Endothelial cell of umbilical vein (primary cell): Measurements from ENCODE around the gene HS3ST3B1. TPM values are rescaled to one million over a fixed set of nuclear protein-coding genes. Genes with fewer than 3 reads are reported as not detected.

Source experiments
- BruUV-seq: library from RNA; stranded (reverse); fragments of 400-500 nt; replicated peaks from 2 replicates; lab custom pipeline; 2021; lab: Mats Ljungman, UMichigan
- CTCF ChIA-PET: fragments of 300-600, 350-600 bp; sonication (Branson Sonifier 250); formaldehyde crosslinking; loops from one replicate; lab custom pipeline; 2021; ENCODE audit warnings: antibody characterized with exemption, inconsistent platforms; lab: Charles Lee
- POLR2A ChIA-PET: fragments of 300-600, 350-600 bp; sonication (Branson Sonifier 250); formaldehyde crosslinking; loops from one replicate; lab custom pipeline; 2021; ENCODE audit warnings: antibody characterized with exemption, inconsistent platforms; lab: Charles Lee
- DNase-seq: peaks from one replicate; pipeline ENCODE4 v3.0.0-alpha.2; 2011; ENCODE audit warnings: low read depth, low spot score
- FAIRE-seq: peaks from 2 replicates; lab custom pipeline; 2011; peaks lifted over from hg19 to GRCh38; lab: Jason Lieb, UNC
- H2AFZ ChIP-seq: 2 replicates; pipeline ENCODE4 v1.6.0; 2012; ENCODE audit warnings: low read depth, low read length, control low read depth, inconsistent platforms
- H3K27ac ChIP-seq: 2 replicates; pipeline ENCODE4 v1.5.1; 2011; ENCODE audit warnings: low read depth, mild to moderate bottlenecking, control low read depth, low read length, moderate library complexity; ENCODE audit not compliant: insufficient read depth
- H3K27me3 ChIP-seq, 2 experiments: 2 replicates each; pipeline versions ENCODE4 v1.6.0 to v1.6.1; 2011; ENCODE audit warnings: low read length in 2 of 2, mixed read lengths in 1 of 2; ENCODE audit not compliant: control insufficient read depth in 2 of 2, insufficient read depth in 2 of 2
- H3K36me3 ChIP-seq, 2 experiments: 2 replicates in 1 of 2; 3 replicates in 1 of 2; pipeline ENCODE4 v1.5.1; 2011; ENCODE audit warnings: low read length in 2 of 2, mild to moderate bottlenecking in 1 of 2, moderate library complexity in 1 of 2; ENCODE audit not compliant: control insufficient read depth in 2 of 2, insufficient read depth in 2 of 2; ENCODE audit errors: extremely low read depth in 1 of 2
- H3K4me1 ChIP-seq: 3 replicates; pipeline ENCODE4 v1.5.1; 2011; ENCODE audit warnings: mild to moderate bottlenecking, low read length; ENCODE audit not compliant: control insufficient read depth, insufficient read depth; ENCODE audit errors: extremely low read depth
- H3K4me2 ChIP-seq: 2 replicates; pipeline ENCODE4 v1.6.1; 2011; ENCODE audit warnings: low read length, control low read depth, mixed read lengths; ENCODE audit not compliant: insufficient read depth
- H3K4me3 ChIP-seq, 3 experiments: fragments of 200-600 bp in 1 of 3; sonication (generic), shearing (Covaris generic) in 1 of 3; replicated peaks in 1 of 3; 2 replicates each; pipeline ENCODE4 v1.5.1; 2011 to 2016; ENCODE audit warnings: control low read depth in 3 of 3, low read length in 3 of 3, mild to moderate bottlenecking in 2 of 3, inconsistent platforms in 1 of 3, low read depth in 1 of 3, moderate library complexity in 1 of 3; ENCODE audit not compliant: insufficient read depth in 1 of 3
- H3K79me2 ChIP-seq: 2 replicates; pipeline ENCODE4 v1.6.0; 2012; ENCODE audit warnings: low read length, inconsistent platforms; ENCODE audit not compliant: control insufficient read depth, insufficient read depth
- H3K9ac ChIP-seq: replicated peaks from 2 replicates; pipeline ENCODE3; 2011; ENCODE audit warnings: low read length, control low read depth; ENCODE audit not compliant: insufficient read depth; ENCODE audit errors: extremely low read depth
- H3K9me1 ChIP-seq: replicated peaks from 3 replicates; pipeline ENCODE4 v1.6.0; 2011; ENCODE audit warnings: mild to moderate bottlenecking, low read length; ENCODE audit not compliant: control insufficient read depth, insufficient read depth; ENCODE audit errors: extremely low read depth
- H3K9me3 ChIP-seq: replicated peaks from 2 replicates; pipeline ENCODE4 v1.5.1; 2012; ENCODE audit warnings: low read length, inconsistent platforms; ENCODE audit not compliant: control insufficient read depth, insufficient read depth
- H4K20me1 ChIP-seq: replicated peaks from 2 replicates; pipeline ENCODE3; 2011; ENCODE audit warnings: mild to moderate bottlenecking, low read length; ENCODE audit not compliant: control insufficient read depth, insufficient read depth; ENCODE audit errors: extremely low read depth
- FOS ChIP-seq: IDR thresholded peaks from 2 replicates; pipeline ENCODE4 v1.6.1; 2011; ENCODE audit warnings: mild to moderate bottlenecking, low read length, moderate library complexity, borderline replicate concordance; ENCODE audit not compliant: insufficient read depth
- MYC ChIP-seq: IDR thresholded peaks from one replicate; pipeline ENCODE4 v1.6.1; 2011; ENCODE audit warnings: mild to moderate bottlenecking, low read depth, low read length
- POLR2A ChIP-seq: IDR thresholded peaks from 2 replicates; pipeline ENCODE4 v1.6.1; 2012; ENCODE audit warnings: low read depth, mild to moderate bottlenecking, control low read depth, low read length
- dilution Hi-C: fragments of 300-500 bp; cut with MboI; formaldehyde crosslinking; loops from one replicate; pipeline ENCODE4 v1.15.0; 2019; ENCODE audit warnings: low sequenced_read_pairs; ENCODE audit not compliant: extremely low pct_ligation_motif_present
- intact Hi-C: fragments of 100-400 bp; cut with micrococcal nuclease; formaldehyde crosslinking; loops from one replicate; pipeline ENCODE4 v1.10.0; 2022
- polyA plus RNA-seq, 4 experiments: library from polyadenylated mRNA; depleted of rRNA in 3 of 4; stranded (reverse) in 3 of 4; unstranded in 1 of 4; fragments of >200 nt; gene quantifications; 2 replicates each; pipeline versions ENCODE4 v1.2.1 to v1.2.3, GENCODE V29; 2011 to 2012; ENCODE audit warnings: missing spikeins in 1 of 4
- total RNA-seq: library from RNA; stranded (reverse); gene quantifications from 2 replicates; pipeline ENCODE4 v1.2.3, GENCODE V29; 2021

Gene HS3ST3B1
- total and polyA plus RNA-seq, 2 donors (not counting 3 experiments of a cell fraction or from before 2014, with no cell fraction given): not detected

DNA sequence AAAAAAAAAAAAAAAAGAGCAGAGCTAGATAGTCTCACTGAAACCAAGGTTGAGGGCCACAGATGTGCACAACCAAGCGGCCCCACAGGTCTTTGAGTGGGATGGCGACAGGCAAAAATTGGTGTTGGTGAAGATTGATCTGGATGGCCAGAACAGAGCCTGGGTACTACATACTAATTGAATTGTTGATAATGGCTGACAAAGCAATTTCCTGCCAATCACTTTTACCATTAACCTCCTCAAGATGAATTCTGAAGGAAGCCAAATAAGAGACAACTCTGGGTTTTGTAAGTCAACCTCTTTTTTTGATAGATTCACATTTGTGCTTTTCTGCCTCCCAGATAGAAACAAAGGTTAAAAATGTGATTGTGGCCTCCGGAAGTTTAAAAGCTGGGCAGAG, 19.4 kb upstream of the HS3ST3B1 start:
- no TSS peak for BruUV-seq
- intact Hi-C loops (no loop called here), dilution Hi-C loops (no loop called here)
- DNase-seq (no peak), FAIRE-seq (no peak)
- no peak overlapping the region for H2AFZ ChIP-seq
- H3K4me2 ChIP-seq: no peak overlapping the region
- H3K27ac ChIP-seq: no peak overlapping the region
- H3K79me2 ChIP-seq: no peaks in the 10 kb centered on the region
- POLR2A ChIA-PET: no interaction called here
- H4K20me1 ChIP-seq: no peaks in the 10 kb centered on the region
- H3K9me1 ChIP-seq: no peaks in the 10 kb centered on the region
- CTCF ChIA-PET: no interaction called here
- H3K9ac ChIP-seq: no peak overlapping the region
- no peak overlapping the region for H3K4me3 ChIP-seq
- H3K9me3 ChIP-seq: no peaks in the 10 kb centered on the region
- no peak for TF ChIP-seq FOS
- no peaks in the 10 kb centered on the region for H3K4me1 ChIP-seq
- H3K27me3 ChIP-seq: no peaks in the 10 kb centered on the region
- no peaks in the 10 kb centered on the region for H3K36me3 ChIP-seq

DNA sequence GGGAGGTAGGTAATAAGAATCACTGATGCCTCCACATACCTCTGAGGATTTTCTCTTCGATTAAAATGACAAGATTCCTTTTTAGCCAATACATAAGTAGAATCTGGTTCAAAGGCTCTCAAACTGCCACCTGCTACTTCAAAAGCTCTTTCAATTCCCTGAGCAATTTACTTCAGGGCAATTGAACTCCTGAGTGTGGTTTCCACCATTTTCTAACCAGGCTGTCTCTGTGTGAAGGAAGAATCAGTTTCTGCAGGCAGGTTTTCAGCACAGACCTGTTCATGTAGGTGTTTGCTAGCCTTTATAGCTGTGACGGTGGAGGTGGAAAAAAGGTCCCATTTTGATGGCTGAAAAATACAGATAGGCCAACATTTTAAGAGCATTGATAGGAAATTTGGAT, 18.2 kb upstream of the HS3ST3B1 start:
- H3K27ac ChIP-seq: no peak overlapping the region
- no peak overlapping the region for H3K9ac ChIP-seq
- DNase-seq (no peak), FAIRE-seq (no peak)
- intact Hi-C loops (no loop called here), dilution Hi-C loops (no loop called here)
- no peaks in the 10 kb centered on the region for H4K20me1 ChIP-seq
- ChIA-PET POLR2A (no interaction called here), CTCF (no interaction called here)
- no peak overlapping the region for H3K4me2 ChIP-seq
- H3K9me3 ChIP-seq: no peaks in the 10 kb centered on the region
- TF ChIP-seq MYC: no peak
- TF ChIP-seq FOS: no peak
- no peak for TF ChIP-seq POLR2A
- no peaks in the 10 kb centered on the region for H3K79me2 ChIP-seq
- H3K4me3 ChIP-seq: no peak overlapping the region
- no peaks in the 10 kb centered on the region for H3K4me1 ChIP-seq
- no peaks in the 10 kb centered on the region for H3K36me3 ChIP-seq
- H2AFZ ChIP-seq: no peak overlapping the region
- H3K27me3 ChIP-seq: no peaks in the 10 kb centered on the region
- H3K9me1 ChIP-seq: no peaks in the 10 kb centered on the region
- BruUV-seq: no TSS peak
